HCT116 (cell line): ENCODE results near the gene MTG1.

Source experiments
- ELF1 ChIP-seq: IDR thresholded peaks from 2 replicates; pipeline ENCODE4 v1.6.1; 2012; ENCODE audit warnings: low read depth, borderline replicate concordance
- EZH2 ChIP-seq: fragments of 200-600 bp; sonication (generic); IDR thresholded peaks from 2 replicates; pipeline ENCODE4 v1.6.1; 2017; ENCODE audit warnings: antibody characterized with exemption, mixed run types
- JUND ChIP-seq: IDR thresholded peaks from 2 replicates; pipeline ENCODE4 v1.6.1; 2012
- POLR2A ChIP-seq: IDR thresholded peaks from 2 replicates; pipeline ENCODE4 v1.7.0; 2011; ENCODE audit warnings: borderline replicate concordance; ENCODE audit not compliant: insufficient read depth, insufficient read length; ENCODE audit errors: extremely low read depth
- SIN3A ChIP-seq: IDR thresholded peaks from 2 replicates; pipeline ENCODE4 v1.6.1; 2012; ENCODE audit warnings: low read depth
- YY1 ChIP-seq: IDR thresholded peaks from 2 replicates; pipeline ENCODE4 v1.6.1; 2011; ENCODE audit warnings: low read length, low read depth, moderate library complexity, mild to moderate bottlenecking; ENCODE audit not compliant: insufficient replicate concordance; ENCODE audit errors: extremely low read depth
- ZNF274 ChIP-seq: fragments of 200-500 bp; sonication (Bioruptor generic); IDR thresholded peaks from 2 replicates; pipeline ENCODE4 v1.6.1; 2014; ENCODE audit warnings: mild to moderate bottlenecking, low read depth, low read length, inconsistent platforms
- TF ChIP-seq, protein P1 (sequence below), 3 experiments: fragments of 200-600 bp in 1 of 3; sonication (generic) in 1 of 3; IDR thresholded peaks in 2 of 3; conservative IDR thresholded peaks in 1 of 3; 2 replicates each; pipeline ENCODE4 v1.5.1; 2012 to 2017; ENCODE audit warnings: low read depth in 2 of 3, low read length in 2 of 3, antibody characterized with exemption in 1 of 3, borderline replicate concordance in 1 of 3, control low read depth in 1 of 3, mild to moderate bottlenecking in 1 of 3, mixed read lengths in 1 of 3, mixed run types in 1 of 3, moderate library complexity in 1 of 3; ENCODE audit not compliant: insufficient read depth in 1 of 3

GRCh38 chr10:133372507-133372906 is 21.4 kb upstream of the MTG1 start:
- TF ChIP-seq POLR2A, result no peak
- TF ChIP-seq YY1, result no peak
- no peak for TF ChIP-seq EZH2
- TF ChIP-seq SIN3A, result no peak
- TF ChIP-seq, protein P1, sequence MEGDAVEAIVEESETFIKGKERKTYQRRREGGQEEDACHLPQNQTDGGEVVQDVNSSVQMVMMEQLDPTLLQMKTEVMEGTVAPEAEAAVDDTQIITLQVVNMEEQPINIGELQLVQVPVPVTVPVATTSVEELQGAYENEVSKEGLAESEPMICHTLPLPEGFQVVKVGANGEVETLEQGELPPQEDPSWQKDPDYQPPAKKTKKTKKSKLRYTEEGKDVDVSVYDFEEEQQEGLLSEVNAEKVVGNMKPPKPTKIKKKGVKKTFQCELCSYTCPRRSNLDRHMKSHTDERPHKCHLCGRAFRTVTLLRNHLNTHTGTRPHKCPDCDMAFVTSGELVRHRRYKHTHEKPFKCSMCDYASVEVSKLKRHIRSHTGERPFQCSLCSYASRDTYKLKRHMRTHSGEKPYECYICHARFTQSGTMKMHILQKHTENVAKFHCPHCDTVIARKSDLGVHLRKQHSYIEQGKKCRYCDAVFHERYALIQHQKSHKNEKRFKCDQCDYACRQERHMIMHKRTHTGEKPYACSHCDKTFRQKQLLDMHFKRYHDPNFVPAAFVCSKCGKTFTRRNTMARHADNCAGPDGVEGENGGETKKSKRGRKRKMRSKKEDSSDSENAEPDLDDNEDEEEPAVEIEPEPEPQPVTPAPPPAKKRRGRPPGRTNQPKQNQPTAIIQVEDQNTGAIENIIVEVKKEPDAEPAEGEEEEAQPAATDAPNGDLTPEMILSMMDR (IDR thresholded peaks at IDR 0.05 in 2 of 3, conservative IDR thresholded peaks at IDR 0.05 in 1 of 3; ENCODE audit: borderline replicate concordance in 1 of 3, insufficient read depth in 1 of 3, low read depth in 2 of 3, low read length in 2 of 3), result no peak
- TF ChIP-seq ELF1, result no peak
- no peak for TF ChIP-seq ZNF274
- no peak for TF ChIP-seq JUND
